Mesothelial cell of epicardium (in vitro differentiated cells): ENCODE measurements around the gene MCM5. TPM values are rescaled to one million over a fixed set of nuclear protein-coding genes. Genes with fewer than 3 reads are reported as not detected.
"Not testable (repeated sequence)": the region's sequence is repeated elsewhere in the genome, so short reads cannot be mapped to it uniquely, and the experiment has no call there.

Experiments
- DNase-seq, 2 experiments: peaks; one replicate each; pipeline ENCODE4 v3.0.0; 2021; ENCODE audit warnings: low spot score in 2 of 2; ENCODE audit not compliant: unreplicated experiment in 2 of 2
- H3K27ac Mint-ChIP-seq: 2 replicates; pipeline ENCODE4 v1.8.0; 2021; ENCODE audit warnings: mixed read lengths
- H3K27me3 Mint-ChIP-seq: 2 replicates; pipeline ENCODE4 v1.8.0; 2021; ENCODE audit warnings: low read depth, mixed read lengths
- H3K36me3 Mint-ChIP-seq: 2 replicates; pipeline ENCODE4 v1.8.0; 2021; ENCODE audit warnings: mixed read lengths
- H3K4me1 Mint-ChIP-seq: 2 replicates; pipeline ENCODE4 v1.8.0; 2021; ENCODE audit warnings: mixed read lengths
- H3K4me3 Mint-ChIP-seq: 2 replicates; pipeline ENCODE4 v1.8.0; 2021; ENCODE audit warnings: mild to moderate bottlenecking, moderate library complexity, mixed read lengths
- H3K9me3 Mint-ChIP-seq: 2 replicates; pipeline ENCODE4 v1.8.0; 2021; ENCODE audit warnings: mixed read lengths
- CTCF ChIP-seq: fragments of 200-600 bp; sonication (generic); IDR thresholded peaks from one replicate; pipeline ENCODE4 v1.5.0; 2021; ENCODE audit warnings: antibody characterized with exemption; ENCODE audit not compliant: unreplicated experiment
- total RNA-seq: library from RNA; stranded (reverse); gene quantifications from 3 replicates; pipeline ENCODE4 v1.2.1, GENCODE V29; 2021

Gene MCM5
- total RNA-seq, 1 donor from 2014 or later = 59.7 TPM

GRCh38 chr22:35357883-35358621 is 41.9 kb upstream of the MCM5 start:
- Mint-ChIP-seq H3K4me1 (no peaks in the 10 kb centered on the region), H3K9me3 (no peaks in the 10 kb centered on the region), H3K27me3 (no peaks in the 10 kb centered on the region), H3K4me3 (no peak overlapping the region), H3K27ac (no peak overlapping the region), H3K36me3 (no peaks in the 10 kb centered on the region)
- no peak for DNase-seq
- no peak for TF ChIP-seq CTCF

- Mint-ChIP-seq H3K27ac (no peak overlapping the region), H3K9me3 (no peaks in the 10 kb centered on the region), H3K36me3 (no peaks in the 10 kb centered on the region), H3K4me3 (no peak overlapping the region), H3K4me1 (no peaks in the 10 kb centered on the region), H3K27me3 (no peaks in the 10 kb centered on the region)
- DNase-seq = no peak
- TF ChIP-seq CTCF = no peak
Observed at GRCh38 chr22:35359380-35360065, 40.4 kb upstream of the MCM5 start.

GRCh38 chr22:35361001-35361558 is 38.9 kb upstream of the MCM5 start:
- H3K4me3 Mint-ChIP-seq = no peak overlapping the region
- no peaks in the 10 kb centered on the region for H3K36me3 Mint-ChIP-seq
- H3K9me3 Mint-ChIP-seq = no peaks in the 10 kb centered on the region
- TF ChIP-seq CTCF = no peak
- H3K4me1 Mint-ChIP-seq = peaks cover under 1% of the 10 kb centered on the region
- DNase-seq = no peak
- no peak overlapping the region for H3K27ac Mint-ChIP-seq
- H3K27me3 Mint-ChIP-seq = no peaks in the 10 kb centered on the region

- no peaks in the 10 kb centered on the region for H3K36me3 Mint-ChIP-seq
- no peak overlapping the region for H3K27ac Mint-ChIP-seq
- no peaks in the 10 kb centered on the region for H3K9me3 Mint-ChIP-seq
- no peak overlapping the region for H3K4me3 Mint-ChIP-seq
- TF ChIP-seq CTCF = no peak
- no peaks in the 10 kb centered on the region for H3K27me3 Mint-ChIP-seq
- no peak for DNase-seq
- H3K4me1 Mint-ChIP-seq = peaks cover 9% of the 10 kb centered on the region
Observed at GRCh38 chr22:35363566-35364086, 36.3 kb upstream of the MCM5 start.

- not testable (repeated sequence) for H3K4me1 Mint-ChIP-seq, H3K27me3 Mint-ChIP-seq, H3K36me3 Mint-ChIP-seq, H3K27ac Mint-ChIP-seq, H3K9me3 Mint-ChIP-seq, DNase-seq, H3K4me3 Mint-ChIP-seq
Observed at GRCh38 chr22:35364230-35364629, 35.7 kb upstream of the MCM5 start.

- Mint-ChIP-seq H3K9me3 (no peaks in the 10 kb centered on the region), H3K36me3 (no peaks in the 10 kb centered on the region), H3K4me1 (peaks cover 23% of the 10 kb centered on the region), H3K27me3 (no peaks in the 10 kb centered on the region), H3K27ac (no peak overlapping the region), H3K4me3 (no peak overlapping the region)
- no peak for DNase-seq
- TF ChIP-seq CTCF = no peak
Observed at GRCh38 chr22:35367331-35367886, 32.5 kb upstream of the MCM5 start.
